NCI-H1436 (cell line): ENCODE data around the gene FBXO15.
A peak's percentile ranks its signal among the peaks of the same experiment; 100 is the strongest.

Experiments used
- DNase-seq: peaks from one replicate; lab custom pipeline; 2025; lab: John Stamatoyannopoulos, UW

The FBXO15 gene

DNA sequence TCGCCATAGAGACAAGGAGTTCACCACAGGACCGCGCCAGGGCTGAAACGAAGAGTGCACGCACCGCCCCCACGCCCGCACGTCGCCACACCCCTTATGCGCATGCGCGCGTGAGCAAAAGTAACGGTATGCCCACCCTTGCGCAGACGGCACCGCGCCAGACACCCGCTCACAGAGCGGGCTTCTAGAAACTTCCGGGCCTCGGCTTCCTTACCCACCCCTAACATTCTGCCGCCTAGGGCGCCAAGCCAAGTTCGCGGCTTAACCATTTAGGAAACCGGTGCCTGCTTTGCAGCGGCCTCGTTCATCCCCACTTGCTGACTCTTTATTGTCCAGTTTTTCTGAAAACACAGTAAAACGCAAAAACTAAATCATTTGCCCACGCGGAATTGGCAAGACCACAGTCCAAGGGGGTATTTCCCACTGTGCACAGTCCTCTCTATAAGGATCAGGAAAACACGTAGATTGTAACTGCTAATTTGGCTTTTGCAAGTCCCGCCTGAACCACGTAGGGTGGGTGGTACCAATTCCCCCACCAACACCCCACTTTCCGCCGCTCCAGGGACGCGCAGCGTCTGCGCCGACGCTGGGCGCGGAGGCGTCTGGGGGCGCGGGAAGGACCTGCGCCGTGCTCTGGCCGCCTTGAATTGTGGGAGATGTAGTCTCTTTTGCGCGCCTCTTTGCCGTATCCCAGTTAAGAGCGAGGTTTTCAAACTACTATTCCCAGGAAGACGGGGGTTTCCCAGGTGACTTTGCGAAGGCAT lies at the start of gene FBXO15, which contains the start of gene TIMM21:
Gene FBXO15 (minus strand): TSS at position 56 of the 764 bp plus-strand sequence. CDS start 49 bp downstream, at position 7.
Gene TIMM21 (plus strand): TSS at position 745 of the 764 bp plus-strand sequence. CDS start 286 bp downstream, outside the sequence.
- peak; percentile 96 for DNase-seq

DNA sequence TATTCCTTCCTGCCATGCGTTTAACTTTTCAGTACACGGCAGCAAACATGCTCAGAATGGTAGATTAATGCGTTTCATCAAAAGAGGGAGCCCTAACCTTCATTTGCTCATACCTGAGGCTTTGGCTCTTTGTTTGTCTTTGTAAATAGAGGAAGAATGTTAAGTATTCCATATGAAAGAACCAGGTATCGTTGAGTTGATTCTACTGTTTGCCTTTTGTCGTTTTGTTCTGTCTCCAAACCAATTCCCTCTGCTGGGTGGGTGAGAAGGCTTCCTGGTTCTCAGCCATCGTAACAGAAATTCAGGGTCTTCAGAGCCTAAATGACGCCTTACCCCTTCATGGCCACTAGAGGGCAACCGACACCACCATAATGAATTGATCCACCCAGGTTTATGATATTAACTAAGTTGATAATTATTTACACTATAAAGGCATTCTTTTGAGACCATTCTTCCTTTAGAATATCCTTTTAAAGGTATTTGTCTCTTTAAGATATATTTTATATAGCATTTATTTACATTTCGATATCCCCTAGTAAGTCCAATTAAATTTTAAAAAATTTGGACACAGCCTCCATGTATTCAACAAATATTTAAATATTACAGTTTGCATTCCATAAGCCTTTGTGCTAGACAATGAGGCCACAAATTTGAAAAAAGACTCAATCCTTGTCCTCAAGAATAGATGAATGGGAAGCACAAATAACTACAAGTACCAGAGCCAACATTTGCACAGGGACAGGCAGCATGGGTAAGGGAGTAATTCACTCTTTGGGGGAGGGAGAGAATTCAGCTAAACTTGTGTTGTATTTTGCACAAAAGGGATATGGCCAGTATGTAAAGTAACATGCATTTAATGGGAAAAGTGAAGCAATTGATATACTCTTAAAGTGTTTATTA lies 48.8 kb upstream of the FBXO15 start:
- DNase-seq: peak; percentile 58

DNA sequence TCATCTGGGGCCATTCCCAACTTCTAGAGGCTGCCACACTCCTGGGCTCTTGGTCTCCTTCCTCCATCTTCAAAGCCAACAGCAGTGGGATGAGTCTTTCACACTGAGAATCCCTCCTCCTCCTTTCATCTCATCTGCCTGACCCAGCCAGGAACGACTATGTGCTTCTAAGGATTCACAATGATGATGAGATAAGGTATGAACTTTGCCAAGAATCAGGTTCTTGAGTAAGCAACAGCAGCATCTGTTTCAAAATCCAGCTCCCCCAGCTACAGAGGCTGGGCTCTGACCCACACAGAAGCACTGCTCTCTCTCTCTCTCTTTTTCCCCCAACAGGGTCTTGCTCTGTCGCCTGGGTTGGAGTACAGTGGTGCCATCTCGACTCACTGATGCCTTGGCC lies 47.1 kb upstream of the FBXO15 start:
- DNase-seq: no peak

GRCh38 chr18:74191577-74191976 lies 43.9 kb upstream of the FBXO15 start:
- DNase-seq: no peak

GRCh38 chr18:74190086-74190485 lies 42.5 kb upstream of the FBXO15 start:
- peak; percentile 15 for DNase-seq

GRCh38 chr18:74186661-74187060 lies 39.0 kb upstream of the FBXO15 start:
- DNase-seq: no peak

GRCh38 chr18:74185860-74186259 lies 38.2 kb upstream of the FBXO15 start:
- DNase-seq: no peak

- no peak for DNase-seq
These were observed 37.2 kb upstream of the FBXO15 start for GRCh38 chr18:74184875-74185274.

DNA sequence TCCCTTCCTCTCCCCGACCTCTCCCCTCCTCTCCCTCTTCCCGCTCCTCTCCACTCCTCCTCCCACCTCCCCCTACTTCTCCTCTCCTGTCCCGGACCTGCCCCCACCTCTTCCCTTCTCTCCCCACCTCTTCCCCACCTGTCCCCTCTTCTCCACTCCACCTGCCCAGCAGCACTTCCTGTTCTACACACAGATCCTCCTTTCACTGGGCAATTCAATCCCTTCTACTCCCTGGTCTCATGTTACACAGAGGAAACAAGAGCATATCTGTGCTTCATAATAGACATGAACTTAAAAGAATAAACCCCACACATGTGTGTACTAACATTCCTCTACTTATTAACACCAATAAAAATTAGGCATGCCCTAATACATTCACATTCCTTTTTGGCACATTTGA lies 35.5 kb upstream of the FBXO15 start:
- DNase-seq: peak; percentile 9

GRCh38 chr18:74182335-74182734 lies 34.7 kb upstream of the FBXO15 start:
- no peak for DNase-seq

- no peak for DNase-seq
These were observed 32.1 kb upstream of the FBXO15 start for GRCh38 chr18:74179623-74180199.

- DNase-seq: no peak
These were observed 31.2 kb upstream of the FBXO15 start for GRCh38 chr18:74178884-74179283.

- DNase-seq: no peak
These were observed 28.0 kb upstream of the FBXO15 start for GRCh38 chr18:74175658-74176057.

DNA sequence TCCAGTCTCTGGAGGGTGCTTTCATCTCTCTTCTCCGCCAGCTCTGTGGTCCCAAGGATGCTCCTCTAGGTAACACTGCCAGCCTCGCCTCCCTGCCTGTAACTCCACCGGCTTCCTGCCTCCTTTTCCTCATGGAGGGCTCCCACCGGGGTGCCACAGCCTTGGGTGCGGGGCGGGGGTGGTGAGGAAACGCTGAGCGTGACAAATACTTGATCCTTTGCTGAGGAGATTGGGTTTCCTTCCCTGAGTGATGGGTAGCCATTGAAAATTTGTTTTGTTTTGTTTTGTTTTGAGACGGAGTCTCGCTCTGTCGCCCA lies 25.8 kb upstream of the FBXO15 start:
- DNase-seq: no peak

DNA sequence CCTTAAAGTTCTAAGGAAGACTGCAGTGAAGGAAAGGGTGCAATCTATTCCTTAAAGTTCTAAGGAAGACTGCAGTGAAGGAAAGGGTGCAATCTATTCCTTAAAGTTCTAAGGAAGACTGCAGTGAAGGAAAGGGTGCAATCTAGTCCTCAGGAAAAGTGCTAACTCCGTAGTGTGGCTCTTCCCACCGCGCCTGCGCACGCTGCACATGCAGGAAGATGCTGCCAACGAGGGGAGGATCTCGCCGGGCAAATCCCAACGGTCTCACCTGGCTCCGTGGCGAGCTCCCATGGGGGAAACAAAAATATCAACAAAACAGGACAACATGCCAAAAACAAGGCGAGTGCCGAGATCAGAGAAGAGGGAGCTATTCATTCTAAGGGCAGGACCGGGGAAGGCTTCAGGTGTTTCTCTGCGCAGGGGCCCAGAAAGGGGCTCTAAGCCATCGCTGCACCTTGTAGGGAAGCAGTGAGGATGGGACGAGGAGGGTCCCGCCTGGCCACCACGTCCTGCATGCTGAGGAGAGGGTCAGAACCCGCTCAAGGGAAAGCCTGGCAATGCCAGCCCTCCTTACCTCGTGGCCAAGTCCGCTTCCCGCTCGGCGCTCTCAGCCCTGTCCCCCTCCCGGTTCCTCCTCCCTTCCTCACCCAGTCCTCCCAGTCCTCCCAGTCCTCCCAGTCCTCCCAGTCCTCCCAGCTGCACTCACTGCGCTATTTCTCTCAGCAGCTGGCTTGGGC lies 25.2 kb upstream of the FBXO15 start:
- DNase-seq: no peak

DNA sequence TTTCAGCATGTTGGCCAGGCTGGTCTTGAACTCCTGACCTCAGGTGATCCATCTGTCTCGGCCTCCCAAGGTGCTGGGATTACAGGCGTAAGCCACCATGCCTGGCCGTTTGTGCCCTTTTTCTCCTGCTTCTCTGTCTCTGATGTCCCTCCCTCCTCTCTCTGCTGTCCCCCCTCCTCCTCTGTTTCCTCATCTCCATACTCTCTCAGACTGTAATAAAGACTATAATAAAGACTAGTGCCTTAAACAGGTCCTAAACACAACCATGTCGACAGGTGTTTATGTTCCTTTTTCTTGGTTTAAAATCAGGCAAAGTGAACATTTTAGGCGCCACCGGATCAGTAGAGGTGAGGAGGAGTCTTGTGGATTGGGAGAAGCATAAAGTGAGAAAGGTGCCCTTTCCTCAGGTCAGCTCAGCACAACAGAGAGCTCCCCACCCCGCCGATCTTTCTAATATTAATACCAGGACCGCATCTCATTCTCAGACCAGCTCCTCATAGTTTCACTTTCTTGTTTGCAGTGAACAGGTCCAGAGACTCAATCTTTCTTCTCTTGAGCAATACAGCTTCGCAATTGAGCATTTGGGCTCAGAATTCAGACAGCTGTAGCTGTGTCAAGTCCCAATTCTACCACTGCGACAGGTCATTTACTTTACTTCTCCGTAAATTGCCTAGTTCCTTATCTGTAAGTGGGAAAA lies 24.4 kb upstream of the FBXO15 start:
- DNase-seq: no peak

DNA sequence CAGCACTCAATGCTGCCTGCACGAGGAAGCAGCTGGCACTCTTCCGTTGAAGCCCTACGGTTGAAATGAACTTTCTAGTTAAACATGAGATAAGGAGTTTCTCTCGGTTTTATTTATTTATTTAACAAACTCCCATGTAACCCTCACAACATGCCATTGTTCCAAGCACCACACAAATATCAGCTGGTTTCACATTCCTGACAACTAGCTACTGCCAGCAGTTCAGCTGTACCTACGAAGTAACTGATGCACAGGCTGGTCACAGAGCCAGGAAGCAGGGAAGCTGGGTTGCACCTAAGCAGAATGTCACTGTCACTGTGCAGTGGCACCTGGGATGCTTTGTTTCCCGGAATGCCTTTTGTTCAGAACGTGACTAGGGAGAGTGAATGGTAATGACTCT lies 18.8 kb upstream of the FBXO15 start:
- no peak for DNase-seq

- DNase-seq: no peak
These were observed 15.5 kb upstream of the FBXO15 start for GRCh38 chr18:74163019-74163660.

DNA sequence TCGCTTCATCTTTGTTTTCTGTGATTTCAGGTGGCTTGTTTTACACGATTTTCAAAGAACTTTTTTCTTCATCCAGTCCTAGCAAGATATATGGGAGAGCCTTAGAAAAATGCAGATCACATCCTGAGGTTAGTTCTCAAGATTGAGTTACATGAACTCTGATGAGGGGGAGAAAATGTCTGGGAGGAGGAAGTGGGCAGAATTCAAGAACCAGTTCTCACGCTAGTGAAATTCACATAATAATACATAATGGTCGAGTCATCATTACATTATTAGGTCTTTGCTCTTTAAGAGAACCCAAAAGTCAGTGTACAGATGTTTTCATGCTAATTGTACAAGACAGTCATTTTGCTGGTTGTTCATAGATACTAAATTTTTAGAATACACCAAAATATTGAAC lies 7.6 kb upstream of the FBXO15 start:
- DNase-seq: no peak

DNA sequence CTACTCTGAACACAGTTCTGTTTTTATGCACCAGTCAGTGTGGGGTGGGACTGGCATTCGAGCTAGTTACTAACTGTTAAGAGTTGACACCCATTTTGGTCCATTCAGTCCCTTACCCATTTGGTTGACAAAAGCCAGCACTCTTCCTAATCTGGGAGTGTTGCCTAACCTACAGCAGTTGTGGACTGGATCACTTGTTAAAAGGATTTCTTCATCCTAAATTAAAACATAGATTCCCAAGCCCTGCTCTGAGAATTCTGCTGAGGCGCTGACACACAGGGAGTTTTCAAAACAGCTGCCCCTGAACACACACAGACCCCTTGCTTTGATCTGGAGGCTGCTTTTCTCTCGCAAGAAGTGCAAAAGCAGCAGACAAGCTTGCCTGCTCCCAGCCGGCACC lies 7.1 kb upstream of the FBXO15 start:
- DNase-seq: no peak

GRCh38 chr18:74153793-74154192 lies 6.2 kb upstream of the FBXO15 start:
- DNase-seq: no peak
